Measurements from ENCODE around the gene PRSS2.

Gene PRSS2

DNA sequence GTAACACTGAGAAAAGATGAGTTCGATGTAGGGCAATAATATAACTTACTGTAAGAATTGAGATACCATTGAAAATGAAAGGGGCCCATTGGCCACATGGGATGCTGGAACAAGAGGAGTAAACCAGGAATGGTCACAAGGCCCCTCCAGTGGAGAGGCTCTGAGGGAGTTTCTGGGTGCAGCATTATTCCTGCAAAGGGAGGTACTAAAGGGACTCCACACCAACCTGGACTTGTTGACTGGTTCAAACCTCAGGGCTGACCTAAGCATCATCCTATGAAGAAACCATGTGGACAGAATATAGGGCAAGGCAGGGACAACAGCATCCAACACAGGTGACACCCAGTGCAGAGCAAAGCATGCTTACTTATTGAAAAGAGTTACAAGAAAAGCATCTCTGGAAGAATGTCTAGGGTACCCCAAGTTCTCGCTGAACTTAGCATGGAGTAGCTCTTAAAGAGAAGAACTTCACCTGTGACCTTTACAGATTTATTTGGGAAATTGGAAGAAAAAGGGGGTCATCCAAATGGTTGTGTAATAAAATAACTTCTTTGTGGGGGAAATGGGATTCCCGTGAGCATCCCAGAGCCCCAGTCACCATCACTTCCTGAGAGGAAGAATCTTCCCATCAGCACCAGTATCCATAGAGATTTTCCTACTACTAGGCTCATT lies 34.7 kb downstream of the PRSS2 start:
- no peak for DNase-seq

DNA sequence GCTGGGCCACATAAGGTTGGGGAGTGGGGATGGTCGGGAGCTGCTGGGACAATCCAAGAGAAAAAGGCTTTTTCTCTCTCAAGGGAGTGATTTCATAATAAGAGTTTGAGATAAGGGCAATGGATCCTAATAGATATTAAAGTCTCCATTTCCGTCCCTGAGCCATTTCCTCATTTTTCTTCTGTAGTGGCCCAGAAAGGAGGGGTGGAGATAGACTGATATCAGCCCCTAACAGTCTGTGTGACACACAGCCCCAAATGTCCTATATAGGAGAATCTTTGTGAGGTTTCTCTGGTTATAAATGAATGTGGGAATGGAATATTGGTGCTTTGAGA lies 35.2 kb downstream of the PRSS2 start:
- DNase-seq: no peak

DNA sequence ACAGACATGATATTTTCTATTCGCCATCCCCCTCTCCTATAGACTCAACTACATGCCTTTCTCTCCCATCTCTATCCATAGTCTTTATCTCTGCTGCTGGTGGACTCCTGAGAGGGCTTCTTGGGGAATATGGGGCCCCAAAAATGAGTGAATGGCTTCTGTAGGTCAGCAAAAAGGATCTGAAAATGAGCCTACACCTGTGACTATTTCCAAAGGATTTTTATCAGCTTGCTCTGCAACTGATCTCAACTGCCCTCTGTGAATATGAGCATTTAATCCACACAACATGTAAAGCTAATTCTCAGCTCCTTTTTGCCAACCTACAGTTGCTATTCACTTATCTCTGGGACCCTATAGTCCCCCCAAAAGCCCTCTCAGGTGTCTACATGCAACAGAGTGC lies 36.2 kb downstream of the PRSS2 start:
- DNase-seq: no peak

DNA sequence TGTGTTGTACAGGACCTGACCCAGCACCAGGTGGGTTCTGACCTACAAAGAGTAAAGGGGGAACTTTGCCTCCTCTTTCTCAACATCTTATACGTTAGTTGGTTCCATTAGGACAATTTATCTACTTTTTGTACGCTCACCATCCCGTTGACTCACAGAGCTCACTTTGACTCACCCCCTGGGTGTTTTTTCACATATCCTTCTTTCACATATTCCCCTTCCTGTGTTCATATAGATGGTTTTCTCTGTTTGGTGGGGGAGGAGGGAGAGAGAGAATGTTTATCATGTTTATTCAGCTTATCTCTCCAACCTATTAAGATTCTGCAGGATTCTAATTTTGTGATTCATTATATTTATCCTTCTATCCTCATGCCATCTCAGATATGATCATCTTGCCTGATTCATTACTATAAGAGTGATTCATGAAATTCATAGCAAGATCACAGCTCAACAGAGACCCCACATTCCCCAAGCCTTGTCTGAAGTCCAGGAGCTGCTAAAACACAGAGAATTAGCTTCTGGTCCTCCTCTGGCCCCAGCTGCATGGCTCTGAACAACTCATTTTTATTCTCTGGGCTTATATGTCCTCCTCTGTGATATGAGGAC lies 37.2 kb downstream of the PRSS2 start:
- no peak for DNase-seq

DNA sequence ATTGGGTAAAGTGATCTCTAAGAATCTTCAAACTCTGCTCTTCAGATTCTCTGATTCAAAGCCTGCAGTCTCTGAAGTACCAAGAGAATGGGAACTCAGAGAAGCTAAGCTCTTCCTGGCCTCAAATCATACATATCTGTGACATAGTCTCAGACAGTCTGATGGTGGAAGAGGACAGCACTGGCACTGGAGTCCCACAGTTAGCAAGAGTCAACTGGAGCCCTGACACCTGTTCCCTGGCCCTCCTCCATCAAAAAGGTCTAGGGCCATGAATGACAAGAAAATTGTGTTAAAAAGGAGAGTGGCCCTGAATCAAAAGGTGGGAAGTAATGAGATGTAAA lies 37.7 kb downstream of the PRSS2 start:
- no peak for DNase-seq

DNA sequence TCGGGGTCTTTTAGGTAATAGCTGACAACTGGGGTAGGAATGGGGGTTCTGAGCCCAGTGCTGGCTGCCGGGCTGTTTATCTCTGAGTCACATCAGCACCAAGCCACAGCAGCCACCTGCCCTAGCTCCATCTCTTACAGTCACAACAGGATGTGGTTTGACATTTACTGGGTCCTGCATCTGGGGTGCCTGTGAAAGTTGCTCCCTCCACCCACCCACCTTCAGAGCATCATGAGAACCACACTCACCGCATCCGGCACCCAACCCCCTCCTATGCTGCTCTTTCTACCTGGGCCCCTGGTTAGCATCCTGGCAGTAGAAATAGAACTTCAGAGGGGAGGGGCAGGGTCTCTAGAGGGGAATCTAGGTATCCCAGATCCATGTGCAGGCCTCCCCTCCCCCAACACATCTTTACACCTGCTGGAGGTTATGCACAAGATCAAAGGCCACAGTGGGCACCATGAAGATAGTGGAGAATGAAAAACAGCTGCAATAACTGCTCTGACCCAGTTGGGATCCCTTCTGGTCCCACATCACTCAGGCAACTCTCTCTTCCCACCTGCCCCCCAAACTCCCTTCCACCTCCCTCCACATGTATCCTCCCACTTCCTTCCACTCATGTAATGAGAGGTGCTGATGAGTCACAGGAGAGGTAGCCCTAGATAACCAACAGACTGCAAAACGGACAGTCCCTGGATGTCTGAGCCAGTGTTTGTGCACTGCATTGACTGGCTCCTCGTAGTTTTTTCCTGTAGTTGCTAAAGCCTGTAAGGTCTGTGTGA lies 38.2 kb downstream of the PRSS2 start:
- DNase-seq: peak; percentile 84

DNA sequence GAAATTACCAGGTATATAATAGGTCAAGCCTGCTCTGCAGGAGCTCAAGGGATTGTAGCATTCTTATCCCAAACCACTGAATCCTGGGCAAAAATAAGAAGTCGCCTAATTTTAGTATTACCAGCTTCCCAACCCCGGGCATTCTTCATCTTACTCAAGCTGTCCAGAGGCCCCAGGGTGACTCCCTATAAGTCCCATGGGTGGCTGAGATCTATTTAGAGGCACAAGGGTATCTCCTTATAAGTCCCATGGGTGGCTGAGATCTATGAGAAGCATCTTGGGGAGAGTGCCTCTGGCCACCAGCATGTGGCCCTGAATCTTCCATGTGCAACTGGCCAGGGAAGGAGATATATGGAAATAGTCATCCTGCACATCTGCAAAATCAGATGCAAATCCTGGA lies 38.9 kb downstream of the PRSS2 start:
- DNase-seq: no peak

DNA sequence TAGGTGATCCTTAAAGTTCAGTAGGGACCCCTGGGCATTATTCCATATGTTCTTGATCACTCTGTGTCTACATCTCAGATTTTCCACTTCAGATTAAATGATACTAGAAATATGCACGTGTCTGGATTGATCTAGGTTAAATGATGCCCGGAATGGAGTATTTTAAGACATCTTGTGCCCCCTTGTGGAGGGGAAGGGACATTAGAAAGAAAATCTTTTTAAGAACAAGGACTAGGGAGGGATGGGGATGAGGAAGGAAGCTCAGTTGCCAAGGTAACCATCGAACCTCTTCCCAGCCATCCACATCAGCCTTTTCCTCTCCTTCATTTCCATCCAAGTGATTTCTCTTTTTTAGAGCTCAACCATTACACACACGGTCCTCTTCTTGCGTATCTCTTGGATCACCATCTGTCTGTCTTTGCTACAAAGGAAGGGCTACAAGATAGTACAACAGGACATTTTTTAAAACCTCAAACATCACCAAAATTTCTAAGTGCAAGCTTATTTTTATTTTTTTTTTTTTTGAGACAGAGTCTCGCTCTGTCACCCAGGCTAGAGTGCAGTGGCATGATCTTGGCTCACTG lies 40.5 kb downstream of the PRSS2 start:
- no peak for DNase-seq

DNA sequence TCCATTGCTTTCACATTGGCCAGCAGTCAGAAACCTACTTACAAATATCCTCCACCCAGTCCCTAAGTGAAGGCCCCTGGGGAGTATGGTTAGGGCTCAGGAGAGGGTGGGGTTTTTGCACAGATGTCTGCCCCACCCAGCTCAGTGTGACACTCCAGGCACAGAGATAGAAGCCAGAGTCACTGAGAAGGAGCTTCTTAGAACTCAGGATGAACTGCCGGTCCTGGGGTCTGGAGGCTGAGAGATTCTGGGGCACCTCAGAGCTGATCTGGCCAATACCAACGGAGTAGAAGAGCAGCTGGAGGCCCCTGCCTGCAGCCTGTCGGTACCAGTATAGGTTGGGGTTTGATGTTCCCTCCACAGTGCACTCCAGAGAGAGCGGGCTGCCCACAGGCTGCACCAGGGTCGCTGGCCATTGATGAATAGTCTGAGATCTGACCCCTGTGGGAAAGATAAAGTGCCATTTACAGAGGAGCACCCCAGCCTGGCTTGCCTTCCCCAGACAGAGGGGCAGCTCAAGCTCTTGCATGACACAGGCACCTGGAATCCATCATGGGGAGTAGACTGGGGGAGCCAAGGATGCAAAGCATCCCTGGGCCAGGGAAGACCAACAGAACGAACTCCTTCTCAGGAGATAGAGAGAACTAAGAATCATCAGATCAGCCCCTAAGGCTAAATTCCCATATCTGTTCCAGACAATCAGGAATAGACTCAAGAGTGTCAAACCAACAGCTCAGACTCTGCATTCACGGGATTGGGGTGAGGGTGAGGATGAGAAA lies 41.9 kb downstream of the PRSS2 start:
- no peak for DNase-seq

DNA sequence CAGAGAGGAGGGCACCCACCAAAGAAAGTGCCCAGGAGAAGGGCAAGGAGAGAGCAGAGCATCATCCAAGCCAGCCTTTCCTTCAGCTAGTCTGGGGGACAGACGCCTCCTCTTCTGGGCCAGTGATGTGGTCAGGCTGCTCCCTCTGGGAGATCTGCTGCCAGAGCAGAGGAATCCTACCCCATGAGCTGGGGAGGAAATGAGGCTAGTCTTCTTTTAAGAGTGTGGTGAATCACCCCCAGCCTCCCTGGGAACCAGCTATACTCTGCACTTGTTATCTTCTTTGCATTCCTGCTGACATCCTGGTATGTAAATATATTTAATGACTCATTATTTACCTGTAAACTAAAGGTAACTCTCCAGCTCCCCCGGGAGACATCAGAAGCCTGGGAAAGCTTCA lies 42.5 kb downstream of the PRSS2 start:
- no peak for DNase-seq

DNA sequence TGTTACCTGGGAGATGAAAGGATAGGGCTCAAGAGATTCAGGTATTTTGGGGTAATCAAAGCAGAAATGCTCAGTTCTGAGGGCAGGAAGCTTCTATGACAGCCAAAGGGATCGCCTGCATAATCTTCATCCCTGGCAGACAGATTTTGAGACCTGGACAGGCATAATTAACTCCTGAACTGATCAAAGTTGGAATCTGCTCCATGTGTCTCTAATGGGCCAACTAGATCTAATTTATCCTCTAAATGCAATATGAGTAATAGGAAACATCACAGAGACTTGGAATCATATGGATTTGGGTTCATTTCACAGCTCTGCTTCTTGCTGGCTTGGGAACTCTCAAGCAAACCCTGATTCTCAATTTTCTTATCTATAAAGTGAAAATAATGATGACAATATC lies 42.9 kb downstream of the PRSS2 start:
- DNase-seq: no peak

DNA sequence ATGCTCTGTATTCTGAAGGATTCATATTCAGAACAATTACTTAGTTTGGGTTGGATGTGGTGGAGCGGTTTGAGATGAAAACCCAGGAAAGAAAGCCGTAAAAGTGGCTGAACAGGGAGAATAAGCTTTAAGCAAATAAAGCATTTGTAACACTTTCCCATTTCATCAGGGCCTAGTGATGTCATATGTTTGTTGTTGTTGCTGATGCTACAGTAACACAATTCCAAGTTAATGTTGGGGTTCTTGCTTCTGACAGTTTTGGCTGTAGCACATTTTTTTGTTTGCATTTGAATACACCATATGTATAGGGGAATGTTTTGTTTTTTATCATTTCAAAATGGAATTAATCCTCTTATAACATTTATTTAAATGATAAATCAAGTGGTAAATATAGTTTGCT lies 43.7 kb downstream of the PRSS2 start:
- DNase-seq: no peak

DNA sequence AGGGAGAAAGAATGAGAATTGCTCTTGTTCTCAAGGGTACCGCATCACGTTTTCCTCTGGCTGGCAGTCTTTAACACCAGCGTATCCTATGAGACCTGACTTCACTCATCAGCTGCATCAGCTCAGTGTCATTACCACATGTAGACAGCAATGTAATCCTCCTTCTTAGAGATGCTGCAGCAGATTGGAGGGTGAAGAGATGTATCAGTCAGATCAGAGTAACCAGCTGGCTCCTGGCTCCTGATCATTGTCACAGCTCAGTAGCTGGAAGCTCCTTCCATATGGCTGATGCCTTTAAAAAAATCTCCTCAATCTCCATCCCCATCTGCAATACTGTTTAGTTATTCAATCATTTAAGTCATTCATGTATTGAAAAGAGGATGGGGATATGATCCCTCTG lies 44.4 kb downstream of the PRSS2 start:
- no peak for DNase-seq

DNA sequence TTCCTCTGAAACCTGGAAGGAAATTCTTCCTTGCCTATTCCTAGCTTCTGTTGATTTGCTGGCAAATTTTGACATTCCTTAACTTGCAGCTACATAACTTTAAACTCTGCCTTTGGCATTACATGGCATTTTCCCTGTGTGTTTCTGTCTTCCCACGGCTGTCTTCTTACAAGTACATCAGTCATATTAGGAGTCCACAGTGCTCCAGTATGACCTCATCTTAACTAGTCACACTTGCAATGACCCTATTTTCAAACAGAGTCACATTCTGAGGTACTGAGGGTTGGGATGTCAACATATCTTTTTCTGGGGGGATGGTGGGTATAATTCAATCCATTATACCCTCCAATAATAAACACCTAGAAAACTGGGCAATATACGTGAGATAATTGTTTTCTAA lies 46.7 kb downstream of the PRSS2 start:
- DNase-seq: no peak

DNA sequence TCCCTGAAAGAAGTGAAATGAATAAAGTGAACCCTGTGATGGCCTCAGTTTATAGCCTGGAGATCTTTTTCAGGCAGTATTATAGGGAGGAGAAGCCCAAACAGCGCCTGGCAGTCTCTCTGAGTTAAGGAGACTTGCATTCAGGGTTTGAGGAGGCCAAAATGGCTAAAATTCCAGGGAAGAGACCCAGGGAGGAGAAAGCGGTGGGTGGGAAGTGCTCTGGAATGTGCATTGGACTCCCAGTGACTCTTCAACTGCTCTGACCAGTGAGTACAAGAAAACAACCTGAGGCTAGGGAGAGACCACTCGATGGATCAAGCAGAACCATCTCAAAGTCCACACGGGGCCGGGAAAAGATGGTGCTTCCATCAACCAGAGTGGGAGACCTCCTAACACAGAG lies 48.8 kb downstream of the PRSS2 start:
- no peak for DNase-seq

DNA sequence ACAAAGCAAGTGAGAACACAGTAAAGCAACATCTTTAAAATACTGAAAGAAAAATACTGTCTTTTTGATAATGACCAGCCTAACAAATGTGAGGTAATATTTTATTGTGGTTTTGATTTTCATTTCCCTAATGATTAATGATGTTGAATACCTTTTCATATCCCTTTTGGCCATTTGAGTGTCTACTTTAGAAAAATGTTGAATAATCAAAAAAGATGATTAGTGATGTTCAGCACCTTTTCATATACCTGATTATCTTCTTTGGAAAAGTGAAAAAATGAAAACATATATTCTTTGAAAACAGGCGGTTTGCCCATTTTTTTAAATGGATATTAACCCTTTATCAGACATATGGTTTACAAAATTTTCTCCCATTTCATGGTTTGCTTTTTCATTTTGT lies 51.9 kb downstream of the PRSS2 start:
- DNase-seq: no peak
